ENCODE data around the gene USP35. TPM values are rescaled to one million over a fixed set of nuclear protein-coding genes. Genes with fewer than 3 reads are reported as not detected.
"Not testable (repeated sequence)": the region's sequence is repeated elsewhere in the genome, so short reads cannot be mapped to it uniquely, and the experiment has no call there.

The USP35 gene
- polyA plus RNA-seq, 3 donors, result 4.1 to 5.1 (median 4.9) TPM

DNA sequence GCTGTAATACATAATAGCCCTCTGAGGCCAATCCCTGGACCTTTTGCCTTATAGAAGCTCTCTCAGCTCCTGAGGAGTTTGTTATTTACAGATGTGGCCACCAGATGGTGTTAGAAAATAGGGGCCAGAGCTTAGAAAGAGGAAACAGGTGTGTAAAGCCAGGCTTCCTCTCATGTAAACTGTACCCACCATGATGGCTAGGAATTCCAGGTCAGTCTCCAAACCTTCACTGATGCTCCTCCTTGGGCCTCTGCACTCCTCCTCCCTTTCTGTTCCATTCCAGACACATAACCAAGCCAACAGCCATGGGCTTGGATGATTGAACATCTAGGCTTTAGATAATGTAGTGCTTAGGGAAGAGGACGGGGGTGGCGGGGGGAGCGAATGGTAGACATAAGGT lies 39.7 kb downstream of the USP35 start:
- DNase-seq (ENCODE audit: low read depth in 3 of 3, low spot score in 2 of 3), result peak; percentile 44 to 47 (median 47)

DNA sequence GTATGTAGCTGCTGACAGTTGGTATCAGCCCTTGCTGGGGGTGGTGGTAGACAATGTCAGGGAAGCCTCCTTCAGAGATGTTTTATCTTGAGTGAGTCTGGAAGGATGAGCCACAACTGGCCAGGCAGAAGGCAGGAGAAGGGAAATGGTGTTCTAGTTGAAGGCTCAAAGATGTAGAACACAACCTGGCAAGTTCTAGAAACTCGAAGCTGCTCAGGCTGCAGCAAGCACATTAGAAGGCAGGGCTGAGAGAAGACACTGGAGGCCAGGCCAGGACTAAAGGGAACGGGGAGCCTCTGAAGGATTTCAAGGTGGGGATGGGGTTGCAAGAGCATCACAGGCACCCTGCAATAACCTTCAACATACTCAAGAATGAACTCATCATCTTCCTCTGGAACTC lies 40.4 kb downstream of the USP35 start:
- no peak for DNase-seq (ENCODE audit: low read depth in 3 of 3, low spot score in 2 of 3)

DNA sequence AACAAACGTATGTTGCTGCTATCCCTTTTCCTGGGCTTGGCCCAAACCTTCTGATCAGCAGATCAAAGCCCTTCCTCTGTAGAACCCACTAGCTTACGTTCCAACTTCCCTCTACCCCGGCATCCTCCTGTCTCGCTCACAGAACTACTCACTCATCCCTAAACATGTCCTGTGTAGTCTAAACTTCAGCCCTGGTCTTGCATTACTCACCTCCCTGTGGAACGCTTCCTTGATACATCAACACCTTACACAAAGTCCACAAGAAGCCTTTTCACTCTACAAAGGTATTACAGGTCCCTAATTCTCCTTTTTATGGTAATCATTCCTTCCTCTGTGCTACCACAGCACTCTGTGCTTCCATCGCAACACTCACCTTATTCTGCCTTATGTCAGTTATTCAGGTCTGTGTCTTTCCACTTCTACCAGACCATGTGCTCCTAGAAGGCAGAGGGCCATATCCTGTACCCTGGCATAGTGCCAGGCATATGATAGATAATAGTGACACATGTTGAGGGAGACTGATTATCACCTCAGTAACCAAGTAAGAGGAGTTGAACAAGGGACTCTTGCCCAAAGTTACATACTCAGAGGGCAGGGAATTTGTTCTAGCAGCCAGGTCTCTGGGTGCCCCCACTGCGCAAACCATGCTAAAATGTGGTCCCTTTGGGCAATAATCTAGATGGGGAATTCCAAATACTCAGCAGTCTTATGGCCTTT lies 41.6 kb downstream of the USP35 start:
- DNase-seq (ENCODE audit: low read depth in 3 of 3, low spot score in 2 of 3), result no peak

DNA sequence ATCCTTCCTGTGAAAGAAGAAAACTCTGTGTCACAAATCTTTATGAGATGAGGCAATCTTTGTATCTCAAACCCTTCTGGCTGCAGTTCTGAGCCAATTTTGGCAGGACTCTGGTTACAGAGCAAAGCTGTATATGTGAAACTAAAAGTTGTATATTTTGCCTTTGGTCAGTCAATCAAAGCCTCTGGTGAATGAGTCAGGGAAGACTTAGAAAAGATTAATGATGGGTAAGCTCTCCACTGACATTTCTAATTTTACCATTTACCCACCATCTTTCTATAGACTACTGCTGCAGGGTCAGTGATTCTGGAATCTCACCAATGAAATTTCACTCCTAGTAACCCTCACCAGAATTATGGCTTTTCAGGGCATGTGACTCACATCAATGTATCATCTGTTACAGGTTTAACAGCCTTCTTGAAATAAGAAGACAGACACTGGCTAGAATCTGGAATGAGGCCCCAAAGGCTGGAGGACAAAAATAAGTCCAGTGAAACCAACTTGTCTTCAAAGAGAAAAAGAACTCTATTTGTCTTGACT lies 43.3 kb downstream of the USP35 start:
- DNase-seq (ENCODE audit: low read depth in 3 of 3, low spot score in 2 of 3), result no peak

DNA sequence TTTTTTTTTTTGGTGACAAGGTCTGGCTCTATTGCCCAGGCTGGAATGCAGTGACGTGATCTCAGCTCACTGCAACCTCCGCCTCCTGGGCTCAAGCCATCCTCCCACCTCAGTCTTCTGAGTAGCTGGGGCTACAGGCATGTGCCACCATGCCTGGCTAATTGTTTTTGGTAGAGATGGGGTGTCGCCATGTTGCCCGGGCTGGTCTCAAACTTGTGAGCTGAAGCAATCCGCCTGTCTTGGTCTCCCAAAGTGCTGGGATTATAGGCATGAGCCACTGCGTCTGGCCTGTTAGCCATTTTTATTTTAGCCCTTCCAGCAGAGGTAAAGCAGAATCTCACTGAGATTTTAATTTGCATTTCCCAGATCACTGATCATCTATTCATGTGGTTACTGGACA lies 44.3 kb downstream of the USP35 start:
- DNase-seq (ENCODE audit: low read depth in 3 of 3, low spot score in 2 of 3), result not testable (repeated sequence)

DNA sequence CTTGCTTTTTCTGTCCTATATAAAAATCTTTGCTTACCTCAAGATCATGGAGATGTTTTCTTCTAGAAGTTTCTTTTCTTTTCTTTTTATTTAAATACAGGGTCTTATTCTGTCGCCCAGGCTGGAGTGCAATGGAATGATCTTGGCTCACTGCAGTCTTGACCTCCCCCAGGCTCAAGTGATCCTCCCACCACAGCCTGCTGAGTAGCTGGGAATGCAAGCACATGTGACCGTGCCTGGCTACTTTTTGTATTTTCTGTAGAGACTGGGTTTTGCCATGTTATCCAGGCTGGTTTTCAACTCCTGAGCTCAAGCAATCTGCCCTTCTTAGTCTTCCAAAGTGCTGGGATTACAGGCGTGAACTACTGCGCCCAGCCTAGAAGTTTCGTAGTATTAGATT lies 45.3 kb downstream of the USP35 start:
- DNase-seq (ENCODE audit: low read depth in 3 of 3, low spot score in 2 of 3), result no peak

DNA sequence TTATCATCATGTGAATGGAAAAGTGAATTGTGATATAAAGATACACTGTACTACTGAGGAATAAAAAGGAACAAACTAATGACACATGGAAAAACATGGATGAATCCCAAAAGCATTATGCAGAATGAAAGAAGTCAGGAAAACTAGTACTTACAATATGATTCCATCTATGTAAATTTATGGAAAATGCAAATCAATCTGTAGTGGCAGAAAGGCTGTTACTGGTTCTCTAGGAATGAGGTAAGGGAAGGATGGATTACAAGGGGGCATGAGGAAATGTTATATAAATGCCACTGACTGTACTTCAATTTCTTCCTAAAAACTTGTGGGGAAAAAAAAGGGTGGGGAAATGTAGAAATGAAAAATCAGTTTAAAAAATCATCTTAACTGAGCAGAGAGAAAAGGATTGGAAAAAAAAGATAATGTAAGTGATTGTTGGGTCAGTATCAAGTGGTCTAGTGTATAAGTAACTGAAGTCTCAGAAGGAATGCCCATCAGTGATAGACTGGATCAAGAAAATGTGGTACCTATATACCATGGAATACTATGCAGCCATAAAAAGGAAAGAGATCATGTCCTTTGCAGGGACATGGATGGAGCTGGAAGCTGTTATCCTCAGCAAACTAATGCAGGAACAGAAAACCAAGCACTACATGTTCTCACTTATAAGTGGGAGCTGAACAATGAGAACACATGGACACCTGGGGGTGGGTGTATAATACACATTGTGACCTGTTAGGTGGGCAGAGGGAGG lies 48.8 kb downstream of the USP35 start:
- no peak for DNase-seq (ENCODE audit: low read depth in 3 of 3, low spot score in 2 of 3)

GRCh38 chr11:78239781-78240180 lies 51.1 kb downstream of the USP35 start:
- no peak for DNase-seq (ENCODE audit: low read depth in 3 of 3, low spot score in 2 of 3)

DNA sequence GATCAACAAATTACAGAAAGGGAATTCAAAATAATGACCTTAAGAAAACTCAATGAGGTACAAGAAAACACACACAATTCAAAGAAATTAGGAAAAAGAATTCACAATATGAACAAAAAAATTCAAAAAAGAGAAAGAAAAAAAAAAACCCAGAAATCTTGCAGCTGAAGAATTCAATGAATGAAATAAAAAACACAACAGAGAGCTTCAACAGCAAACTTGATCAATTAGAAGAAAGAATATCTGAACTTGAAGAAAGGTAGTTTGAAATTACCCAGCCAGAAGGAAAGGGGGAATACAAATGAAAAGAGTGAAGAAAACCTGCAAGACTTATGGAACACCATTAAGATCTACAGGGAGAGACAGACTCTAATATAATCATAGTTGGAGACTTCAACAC lies 52.8 kb downstream of the USP35 start:
- DNase-seq (ENCODE audit: low read depth in 3 of 3, low spot score in 2 of 3), result no peak

GRCh38 chr11:78244080-78244479 lies 55.4 kb downstream of the USP35 start:
- no peak for DNase-seq (ENCODE audit: low read depth in 3 of 3, low spot score in 2 of 3)

GRCh38 chr11:78244546-78245255 lies 56.0 kb downstream of the USP35 start:
- no peak for DNase-seq (ENCODE audit: low read depth in 3 of 3, low spot score in 2 of 3)

DNA sequence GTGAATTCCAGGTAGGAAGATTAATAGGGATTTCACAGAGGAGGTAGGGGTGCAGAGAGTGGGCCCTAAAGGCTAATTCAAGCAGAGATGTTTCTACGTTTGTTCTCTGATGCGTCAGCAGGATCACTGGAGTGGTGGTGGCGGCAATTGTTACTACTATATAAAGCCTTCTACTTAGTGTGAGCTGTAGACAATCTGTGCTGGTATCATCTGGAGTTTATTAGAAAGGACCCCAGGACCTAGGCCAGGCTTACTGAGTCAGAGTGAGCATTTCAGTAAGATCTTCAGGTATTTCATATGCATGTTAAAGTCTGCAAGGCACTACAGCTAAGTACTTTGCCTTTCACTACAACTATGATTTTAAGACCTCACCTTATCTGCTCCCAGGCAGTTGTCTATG lies 59.5 kb downstream of the USP35 start:
- DNase-seq (ENCODE audit: low read depth in 3 of 3, low spot score in 2 of 3), result no peak

DNA sequence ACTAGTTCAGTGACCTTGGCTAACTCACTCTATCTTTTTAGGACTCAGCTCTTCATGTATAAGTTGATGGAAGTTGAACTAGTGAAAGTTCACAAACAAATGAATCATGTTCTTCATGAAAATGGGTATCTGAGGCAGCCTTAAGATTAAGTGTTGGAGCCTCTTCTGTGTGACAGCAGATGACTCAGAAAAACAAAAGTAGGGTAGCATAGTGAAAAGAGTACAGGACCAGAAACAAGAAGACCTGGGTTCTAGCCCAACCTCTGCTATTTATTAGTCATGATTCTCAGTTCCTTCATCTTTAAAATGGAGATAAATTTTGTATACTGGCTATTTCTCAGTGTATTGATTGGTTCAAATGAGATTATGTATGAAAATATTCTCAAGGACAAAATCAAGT lies 60.2 kb downstream of the USP35 start:
- no peak for DNase-seq (ENCODE audit: low read depth in 3 of 3, low spot score in 2 of 3)

DNA sequence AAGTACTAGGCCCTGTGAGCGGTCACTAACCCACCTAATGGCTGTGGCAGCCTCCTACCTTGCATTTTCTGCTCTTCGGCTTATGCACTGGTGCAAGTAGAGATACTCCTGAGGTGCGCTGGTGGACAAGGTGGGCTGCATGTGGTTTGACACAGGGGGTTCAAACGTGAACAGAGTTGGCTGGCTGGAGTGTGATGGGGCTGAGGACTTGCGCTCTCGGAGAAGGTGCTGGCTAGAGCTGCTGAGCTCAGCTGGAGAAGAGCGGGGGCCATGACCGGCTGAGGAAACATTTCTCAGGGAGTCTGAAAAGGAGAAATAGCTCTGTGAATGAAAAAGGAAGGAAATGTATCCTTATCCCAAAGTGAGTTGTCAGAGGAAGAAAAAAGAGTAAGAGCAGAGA lies 61.4 kb downstream of the USP35 start:
- DNase-seq (ENCODE audit: low read depth in 3 of 3, low spot score in 2 of 3), result no peak

DNA sequence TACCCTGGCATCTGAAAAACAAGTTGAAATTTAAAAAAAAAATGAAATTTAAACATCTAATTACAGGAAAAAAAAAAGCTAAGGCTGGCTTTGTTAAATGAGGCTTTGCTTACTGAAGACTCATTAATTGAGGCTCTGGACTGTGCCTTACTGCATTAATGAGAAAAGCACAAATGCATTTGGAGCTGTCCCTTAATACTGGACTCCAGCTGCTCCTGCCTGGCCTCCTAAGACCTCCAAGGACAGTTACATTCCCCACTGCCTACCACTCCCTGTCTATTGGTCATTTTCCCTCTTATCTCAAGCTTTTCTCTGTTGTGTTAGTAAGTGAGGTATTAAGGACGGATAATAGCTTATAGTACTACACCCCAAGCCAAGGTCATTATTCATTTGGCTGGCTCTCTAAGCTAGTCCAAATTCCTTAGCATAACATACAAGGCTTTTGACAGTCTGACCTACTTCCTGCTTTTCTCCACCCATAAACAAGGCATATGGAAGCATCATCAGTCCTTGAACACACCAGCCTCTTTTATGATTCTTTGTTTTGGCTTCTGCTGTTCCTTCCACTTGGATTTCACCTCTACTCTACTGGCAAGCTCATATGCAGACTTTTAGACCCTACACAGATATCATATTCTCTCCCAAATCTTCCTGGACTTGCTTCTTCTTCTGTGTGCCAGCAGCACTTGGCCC lies 62.5 kb downstream of the USP35 start:
- no peak for DNase-seq (ENCODE audit: low read depth in 3 of 3, low spot score in 2 of 3)

DNA sequence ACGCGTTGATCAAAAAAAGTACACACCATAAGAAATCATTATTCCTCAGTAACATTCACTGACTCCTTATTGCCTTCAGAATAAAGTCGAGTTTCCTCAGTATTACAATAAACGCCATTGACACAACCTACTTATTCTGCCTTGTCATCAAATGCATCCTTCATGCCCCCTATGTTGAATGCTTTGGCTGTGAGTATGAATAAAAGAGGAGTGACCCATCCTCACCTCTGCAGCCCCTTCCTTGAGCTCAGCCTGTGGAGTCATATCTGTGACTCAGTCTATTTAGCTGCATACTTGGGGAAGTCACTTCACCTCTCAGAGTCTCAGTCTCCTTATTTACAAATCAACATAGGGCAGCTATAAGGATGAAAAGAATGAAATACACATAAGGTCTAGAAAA lies 65.1 kb downstream of the USP35 start:
- no peak for DNase-seq (ENCODE audit: low read depth in 3 of 3, low spot score in 2 of 3)

DNA sequence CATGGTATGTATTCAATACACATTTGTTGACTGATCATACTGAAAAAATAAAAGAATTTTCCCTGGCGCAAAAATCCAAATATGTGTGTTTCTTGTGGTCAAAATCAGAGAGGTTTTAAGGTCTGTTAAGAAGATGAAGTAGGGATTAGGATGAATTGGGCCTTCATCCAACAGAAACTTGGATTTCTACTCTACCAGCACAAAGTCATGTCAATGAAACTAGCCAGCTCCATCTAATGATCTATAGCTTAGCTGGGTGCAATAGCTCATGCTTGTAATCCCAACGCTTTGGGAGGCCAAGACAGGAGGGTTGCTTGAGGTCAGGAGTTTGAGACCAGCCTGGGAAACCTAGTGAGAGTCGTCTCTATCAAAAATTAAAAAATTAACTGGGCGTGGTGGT lies 65.5 kb downstream of the USP35 start:
- DNase-seq (ENCODE audit: low read depth in 3 of 3, low spot score in 2 of 3), result no peak

GRCh38 chr11:78255919-78256318 lies 67.2 kb downstream of the USP35 start:
- DNase-seq (ENCODE audit: low read depth in 3 of 3, low spot score in 2 of 3), result no peak

GRCh38 chr11:78256962-78257361 lies 68.2 kb downstream of the USP35 start:
- no peak for DNase-seq (ENCODE audit: low read depth in 3 of 3, low spot score in 2 of 3)

GRCh38 chr11:78257654-78258053 lies 68.9 kb downstream of the USP35 start:
- no peak for DNase-seq (ENCODE audit: low read depth in 3 of 3, low spot score in 2 of 3)

Measured in right renal cortex interstitium (tissue), 3 donors.